HEK293 (cell line): ENCODE measurements around the gene COMMD3.

Source experiments
- IKZF3 ChIP-seq: fragments of 450-650 bp; IDR thresholded peaks from 2 replicates; pipeline ENCODE4 v1.5.0; 2018; ENCODE audit warnings: missing biosample characterization, mild to moderate bottlenecking, missing genetic modification characterization, moderate library complexity
- INSM2 ChIP-seq: fragments of 450-650 bp; formaldehyde crosslinking; IDR thresholded peaks from 2 replicates; pipeline ENCODE4 v1.5.1; 2016; ENCODE audit warnings: missing biosample characterization, missing genetic modification characterization
- MEIS1 ChIP-seq: sonication (generic); formaldehyde crosslinking; IDR thresholded peaks from 2 replicates; pipeline ENCODE4 v1.8.1; 2022; ENCODE audit warnings: missing genetic modification reagents, mild to moderate bottlenecking, borderline replicate concordance
- PATZ1 ChIP-seq: fragments of 450-650 bp; formaldehyde crosslinking; IDR thresholded peaks from 2 replicates; pipeline ENCODE4 v1.5.1; 2016; ENCODE audit warnings: missing biosample characterization, missing genetic modification characterization
- PRDM10 ChIP-seq: fragments of 450-650 bp; formaldehyde crosslinking; IDR thresholded peaks from 2 replicates; pipeline ENCODE4 v1.5.1; 2016; ENCODE audit warnings: missing biosample characterization, missing genetic modification characterization
- SP7 ChIP-seq: fragments of 450-650 bp; formaldehyde crosslinking; IDR thresholded peaks from 2 replicates; pipeline ENCODE4 v1.5.1; 2016; ENCODE audit warnings: missing biosample characterization, missing genetic modification characterization
- ZBTB10 ChIP-seq: fragments of 450-650 bp; formaldehyde crosslinking; IDR thresholded peaks from 2 replicates; pipeline ENCODE4 v1.5.1; 2016; ENCODE audit warnings: missing biosample characterization, missing genetic modification characterization
- ZBTB48 ChIP-seq: fragments of 450-650 bp; formaldehyde crosslinking; IDR thresholded peaks from 2 replicates; pipeline ENCODE4 v1.5.1; 2016; ENCODE audit warnings: missing biosample characterization, missing genetic modification characterization
- ZBTB6 ChIP-seq: fragments of 450-650 bp; formaldehyde crosslinking; IDR thresholded peaks from 2 replicates; pipeline ENCODE4 v1.5.1; 2017; ENCODE audit warnings: missing biosample characterization, missing genetic modification characterization
- ZEB2 ChIP-seq: fragments of 450-650 bp; formaldehyde crosslinking; IDR thresholded peaks from 2 replicates; pipeline ENCODE4 v1.5.1; 2016; ENCODE audit warnings: missing biosample characterization, missing genetic modification characterization
- ZFP37 ChIP-seq: fragments of 450-650 bp; formaldehyde crosslinking; IDR thresholded peaks from 2 replicates; pipeline ENCODE4 v1.5.1; 2016; ENCODE audit warnings: missing biosample characterization, missing genetic modification characterization
- ZFP69B ChIP-seq: fragments of 450-650 bp; formaldehyde crosslinking; IDR thresholded peaks from 2 replicates; pipeline ENCODE4 v1.5.1; 2016; ENCODE audit warnings: missing biosample characterization, missing genetic modification characterization
- ZNF132 ChIP-seq: fragments of 450-650 bp; formaldehyde crosslinking; IDR thresholded peaks from 2 replicates; pipeline ENCODE4 v1.5.1; 2017; ENCODE audit warnings: missing biosample characterization, missing genetic modification characterization, borderline replicate concordance
- ZNF248 ChIP-seq: fragments of 450-650 bp; formaldehyde crosslinking; IDR thresholded peaks from 2 replicates; pipeline ENCODE4 v1.5.1; 2017; ENCODE audit warnings: missing biosample characterization, missing genetic modification characterization
- ZNF366 ChIP-seq: fragments of 450-650 bp; formaldehyde crosslinking; conservative IDR thresholded peaks from 2 replicates; pipeline ENCODE4 v1.5.1; 2016; ENCODE audit warnings: missing biosample characterization, missing genetic modification characterization
- ZNF426 ChIP-seq: fragments of 450-650 bp; formaldehyde crosslinking; IDR thresholded peaks from 2 replicates; pipeline ENCODE4 v1.5.1; 2017; ENCODE audit warnings: missing biosample characterization, missing genetic modification characterization, mild to moderate bottlenecking, inconsistent platforms, moderate library complexity
- ZNF501 ChIP-seq: fragments of 450-650 bp; formaldehyde crosslinking; IDR thresholded peaks from 2 replicates; pipeline ENCODE4 v1.5.1; 2016; ENCODE audit warnings: missing biosample characterization, missing genetic modification characterization
- ZNF513 ChIP-seq: fragments of 450-650 bp; IDR thresholded peaks from 2 replicates; pipeline ENCODE4 v1.5.1; 2018; ENCODE audit warnings: missing biosample characterization, missing genetic modification characterization
- ZNF600 ChIP-seq: fragments of 450-650 bp; formaldehyde crosslinking; IDR thresholded peaks from 2 replicates; pipeline ENCODE4 v1.5.1; 2016; ENCODE audit warnings: missing biosample characterization, missing genetic modification characterization
- ZNF626 ChIP-seq: fragments of 450-650 bp; sonication (Bioruptor Pico); formaldehyde crosslinking; IDR thresholded peaks from 2 replicates; pipeline ENCODE4 v1.5.1; 2018; ENCODE audit warnings: missing biosample characterization, missing genetic modification characterization, inconsistent platforms
- ZNF660 ChIP-seq: fragments of 450-650 bp; IDR thresholded peaks from 2 replicates; pipeline ENCODE4 v1.5.1; 2018; ENCODE audit warnings: missing biosample characterization, mild to moderate bottlenecking, missing genetic modification characterization
- ZNF785 ChIP-seq: fragments of 450-650 bp; formaldehyde crosslinking; IDR thresholded peaks from 2 replicates; pipeline ENCODE4 v1.5.1; 2016; ENCODE audit warnings: missing biosample characterization, missing genetic modification characterization
- ZNF837 ChIP-seq: fragments of 450-650 bp; formaldehyde crosslinking; IDR thresholded peaks from 2 replicates; pipeline ENCODE4 v1.5.1; 2016; ENCODE audit warnings: missing biosample characterization, missing genetic modification characterization
- ZNF843 ChIP-seq: fragments of 450-650 bp; formaldehyde crosslinking; IDR thresholded peaks from 2 replicates; pipeline ENCODE4 v1.5.1; 2016; ENCODE audit warnings: missing biosample characterization, missing genetic modification characterization

Gene COMMD3

GRCh38 chr10:22316286-22317075, at the start of gene COMMD3 (continued):
- TF ChIP-seq PATZ1 (0 out of 2 replicates have a peak, but pooled peaks have one; percentile 11), ZNF366 (tag by site-specific recombination) (0 out of 2 replicates have a peak, but pooled peaks have one; percentile 51), ZNF600 (peak; percentile 93), ZEB2 (tag by site-specific recombination) (peak; percentile 66), ZNF501 (tag by site-specific recombination) (peak; percentile 37; the same call in 1 of the 2 replicates), ZNF132 (no peak), ZNF660 (peak; percentile 54), ZNF837 (tag by site-specific recombination) (no peak), INSM2 (tag by site-specific recombination) (peak; percentile 8; the same call in 1 of the 2 replicates), ZBTB6 (tag by site-specific recombination) (peak; percentile 55; the same call in 1 of the 2 replicates), ZNF785 (tag by site-specific recombination) (no peak), ZBTB10 (tag by site-specific recombination) (peak; percentile 32; the same call in 1 of the 2 replicates), ZNF843 (tag by site-specific recombination) (peak; percentile 56), ZNF626 (tag by site-specific recombination) (no peak), ZBTB48 (tag by site-specific recombination) (peak; percentile 34; the same call in 1 of the 2 replicates), IKZF3 (peak; percentile 95), MEIS1 (CRISPR knock-in tag) (no peak), SP7 (peak; percentile 64), ZFP37 (tag by site-specific recombination) (peak; percentile 52; the same call in 1 of the 2 replicates), ZNF248 (no peak), PRDM10 (tag by site-specific recombination) (peak; percentile 52; the same call in 1 of the 2 replicates), ZFP69B (tag by site-specific recombination) (peak; percentile 32; the same call in 1 of the 2 replicates), ZNF426 (tag by site-specific recombination) (no peak), ZNF513 (tag by site-specific recombination) (no peak)
